Measurements from ENCODE around the gene GPSM1.

GRCh38 chr9:136316271-136316751 is 11.0 kb upstream of the GPSM1 start:
- TF ChIP-seq CTCF (conservative IDR thresholded peaks at IDR 0.05 in 1 of 2, IDR thresholded peaks at IDR 0.05 in 1 of 2; ENCODE audit: extremely low read depth in 1 of 2, insufficient read depth in 1 of 2, low read depth in 1 of 2, low read length in 2 of 2) (no peak), EZH2 (IDR thresholded peaks at IDR 0.05; ENCODE audit: borderline replicate concordance, low read length) (no peak)

Measured in mammary epithelial cell (primary cell).